Tibial artery (tissue), 4 donors: Measurements from ENCODE around the gene C1orf53.
"Not testable (repeated sequence)": the region's sequence is repeated elsewhere in the genome, so short reads cannot be mapped to it uniquely, and the experiment has no call there.

Experiments used
- DNase-seq, 2 donors: peaks; one replicate each; pipeline ENCODE4 v3.0.0-alpha.2; 2019
- H3K27ac ChIP-seq, 2 donors: fragments of 200-600 bp; sonication (generic) in 1 of 2; 1 replicate in 1 of 2; 2 replicates in 1 of 2; pipeline ENCODE4 v1.5.1; 2018 to 2019; ENCODE audit warnings: mild to moderate bottlenecking in 1 of 2
- H3K27me3 ChIP-seq, 2 donors: fragments of 200-600 bp; sonication (generic) in 1 of 2; one replicate each; pipeline versions ENCODE4 v1.5.1 to v1.6.0; 2016 to 2019
- H3K36me3 ChIP-seq, 3 donors: fragments of 200-600 bp; sonication (generic) in 2 of 3; one replicate each; pipeline ENCODE4 v1.5.1; 2016 to 2019; ENCODE audit warnings: mild to moderate bottlenecking in 2 of 3
- H3K4me1 ChIP-seq, 4 donors: fragments of 200-600 bp; sonication (generic) in 2 of 4; 1 replicate in 3 of 4; 2 replicates in 1 of 4; pipeline ENCODE4 v1.5.1; 2016 to 2019
- H3K4me3 ChIP-seq, 2 donors: fragments of 200-600 bp; sonication (generic) in 1 of 2; 1 replicate in 1 of 2; 2 replicates in 1 of 2; pipeline ENCODE4 v1.5.1; 2018 to 2019; ENCODE audit warnings: mild to moderate bottlenecking in 2 of 2
- H3K9me3 ChIP-seq, 3 donors: fragments of 200-600 bp; sonication (generic) in 1 of 3; one replicate each; pipeline ENCODE4 v1.5.1; 2016 to 2019
- intact Hi-C: fragments of 100-400 bp; cut with DNase I; formaldehyde crosslinking; loops from one replicate; pipeline ENCODE4 v1.15.0; 2023; ENCODE audit warnings: low total_unique reads
- TF ChIP-seq, protein P1 (sequence below), 2 experiments: fragments of 200-600 bp in 1 of 2; fragments of 450-650 bp in 1 of 2; IDR thresholded peaks; one replicate each; pipeline ENCODE4 v1.5.1; 2017 to 2019; ENCODE audit warnings: antibody characterized with exemption in 2 of 2, mild to moderate bottlenecking in 1 of 2, moderate library complexity in 1 of 2

The C1orf53 gene

DNA sequence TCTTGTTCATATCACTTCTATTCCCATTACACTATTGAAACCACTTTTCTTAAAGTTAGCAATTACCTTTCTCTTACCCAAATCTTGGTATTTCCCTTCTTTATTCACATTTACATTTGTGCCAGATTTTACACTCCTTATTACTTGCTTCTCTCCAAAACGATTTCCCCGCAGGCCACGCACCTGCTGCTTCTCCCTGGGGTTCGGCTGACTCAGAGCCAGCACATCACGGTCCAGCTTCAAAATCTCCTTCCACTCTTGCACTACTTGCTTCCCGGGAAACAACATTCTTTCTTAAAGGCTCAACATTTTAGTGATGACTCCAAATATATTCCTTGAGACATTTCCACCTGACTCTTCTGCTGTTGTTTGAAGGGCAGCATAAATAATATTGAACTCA is 35.5 kb downstream of the C1orf53 start:
- Histone ChIP-seq H3K4me3 (no peak overlapping the region), H3K27me3 (peaks cover 0 to 12% of the 10 kb centered on the region in 2 donors), H3K9me3 (no peaks in the 10 kb centered on the region), H3K27ac (no peak overlapping the region), H3K36me3 (no peaks in the 10 kb centered on the region), H3K4me1 (no peaks in the 10 kb centered on the region)
- DNase-seq, result no peak
- intact Hi-C loops, result no loop called here
- TF ChIP-seq, protein P1, sequence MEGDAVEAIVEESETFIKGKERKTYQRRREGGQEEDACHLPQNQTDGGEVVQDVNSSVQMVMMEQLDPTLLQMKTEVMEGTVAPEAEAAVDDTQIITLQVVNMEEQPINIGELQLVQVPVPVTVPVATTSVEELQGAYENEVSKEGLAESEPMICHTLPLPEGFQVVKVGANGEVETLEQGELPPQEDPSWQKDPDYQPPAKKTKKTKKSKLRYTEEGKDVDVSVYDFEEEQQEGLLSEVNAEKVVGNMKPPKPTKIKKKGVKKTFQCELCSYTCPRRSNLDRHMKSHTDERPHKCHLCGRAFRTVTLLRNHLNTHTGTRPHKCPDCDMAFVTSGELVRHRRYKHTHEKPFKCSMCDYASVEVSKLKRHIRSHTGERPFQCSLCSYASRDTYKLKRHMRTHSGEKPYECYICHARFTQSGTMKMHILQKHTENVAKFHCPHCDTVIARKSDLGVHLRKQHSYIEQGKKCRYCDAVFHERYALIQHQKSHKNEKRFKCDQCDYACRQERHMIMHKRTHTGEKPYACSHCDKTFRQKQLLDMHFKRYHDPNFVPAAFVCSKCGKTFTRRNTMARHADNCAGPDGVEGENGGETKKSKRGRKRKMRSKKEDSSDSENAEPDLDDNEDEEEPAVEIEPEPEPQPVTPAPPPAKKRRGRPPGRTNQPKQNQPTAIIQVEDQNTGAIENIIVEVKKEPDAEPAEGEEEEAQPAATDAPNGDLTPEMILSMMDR (IDR thresholded peaks at IDR 0.05), result no peak

DNA sequence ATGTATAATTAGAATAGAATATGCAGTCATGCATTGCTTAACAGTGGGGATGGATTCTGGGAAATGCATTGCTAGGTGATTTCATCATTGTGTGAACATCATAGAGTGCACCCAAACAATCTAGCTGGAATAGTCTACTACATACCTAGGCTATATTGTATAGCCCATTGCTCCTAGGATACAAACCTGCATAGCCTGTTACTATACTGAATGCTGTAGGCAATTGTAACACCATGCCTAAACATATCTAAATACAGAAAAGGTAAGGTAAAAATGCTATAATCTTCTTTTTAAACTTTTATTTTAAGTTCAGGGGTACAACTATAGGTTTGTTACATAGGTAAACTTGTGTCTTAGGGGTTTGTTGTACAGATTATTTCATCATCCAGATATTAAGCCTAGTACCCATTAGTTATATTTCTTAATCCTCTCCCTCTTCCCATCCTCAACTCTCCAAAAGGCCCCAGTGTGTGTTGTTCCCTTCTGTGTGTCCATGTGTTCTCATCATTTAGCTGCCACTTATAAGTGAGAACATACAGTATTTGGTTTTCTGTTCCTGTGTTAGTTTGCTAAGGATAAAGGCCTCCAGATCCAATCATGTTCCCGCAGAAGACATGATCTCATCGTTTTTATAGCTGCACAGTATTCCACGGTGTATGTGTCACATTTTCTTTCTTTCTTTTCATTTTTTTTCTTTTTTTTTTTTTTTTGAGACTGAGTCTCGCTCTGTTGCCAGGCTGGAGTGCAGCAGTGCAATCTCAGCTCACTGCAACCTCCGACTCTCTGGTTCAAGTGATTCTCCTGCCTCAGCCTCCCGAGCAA is 36.9 kb downstream of the C1orf53 start:
- intact Hi-C loops, H3K9me3 ChIP-seq: not testable (repeated sequence)

DNA sequence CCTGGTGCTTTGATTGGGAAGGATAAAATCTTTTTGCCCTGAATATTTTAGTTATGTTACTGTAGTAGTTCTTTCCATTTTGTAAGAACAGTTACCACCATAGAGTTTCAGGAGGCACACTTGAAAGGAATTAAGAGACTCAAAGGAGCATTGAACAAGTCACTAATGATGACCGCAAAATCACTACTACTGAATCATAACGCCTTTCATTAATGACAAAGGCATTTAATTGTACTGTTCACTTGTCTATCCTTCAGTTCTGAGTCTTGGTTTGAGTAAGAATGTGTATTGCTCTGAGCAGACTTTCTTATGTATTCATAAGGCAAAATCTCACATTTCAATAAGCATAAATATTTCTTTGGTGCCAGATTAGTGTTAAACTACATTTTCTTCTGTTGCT is 39.6 kb downstream of the C1orf53 start:
- Histone ChIP-seq H3K4me3 (no peak overlapping the region), H3K4me1 (no peaks in the 10 kb centered on the region), H3K36me3 (no peaks in the 10 kb centered on the region), H3K27ac (no peak overlapping the region), H3K9me3 (no peaks in the 10 kb centered on the region), H3K27me3 (no peaks in the 10 kb centered on the region)
- TF ChIP-seq, protein P1 (IDR thresholded peaks at IDR 0.05), result no peak
- DNase-seq, result no peak
- intact Hi-C loops, result no loop called here

More for the DNA sequence above, 36.9 kb downstream of the C1orf53 start:
- not testable (repeated sequence) for H3K4me3 ChIP-seq, H3K27ac ChIP-seq, H3K36me3 ChIP-seq, H3K4me1 ChIP-seq, DNase-seq, H3K27me3 ChIP-seq

DNA sequence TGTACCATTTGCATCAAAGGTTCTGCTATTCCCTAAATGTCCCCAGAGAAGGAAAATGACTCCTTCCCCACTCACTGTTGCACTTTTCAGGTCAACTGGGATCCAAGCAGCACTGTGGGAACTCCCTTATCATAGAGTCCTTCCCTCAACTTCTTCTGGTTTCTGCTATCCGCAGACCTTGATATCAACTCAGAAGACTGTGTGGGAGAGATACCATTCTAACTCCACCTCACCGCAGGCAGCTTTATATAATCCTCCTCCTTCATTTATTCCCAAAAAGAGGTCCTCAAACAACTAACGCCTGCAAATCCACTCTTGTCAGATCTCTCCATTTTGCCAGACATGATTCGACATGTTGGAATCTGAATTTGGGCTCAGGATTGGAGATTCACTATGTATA is 42.1 kb downstream of the C1orf53 start:
- no peak for DNase-seq
- Histone ChIP-seq H3K27me3 (no peaks in the 10 kb centered on the region), H3K27ac (no peak overlapping the region), H3K9me3 (no peaks in the 10 kb centered on the region), H3K4me3 (no peak overlapping the region), H3K36me3 (no peaks in the 10 kb centered on the region), H3K4me1 (no peaks in the 10 kb centered on the region)
- intact Hi-C loops, result no loop called here
- TF ChIP-seq, protein P1 (IDR thresholded peaks at IDR 0.05), result no peak

DNA sequence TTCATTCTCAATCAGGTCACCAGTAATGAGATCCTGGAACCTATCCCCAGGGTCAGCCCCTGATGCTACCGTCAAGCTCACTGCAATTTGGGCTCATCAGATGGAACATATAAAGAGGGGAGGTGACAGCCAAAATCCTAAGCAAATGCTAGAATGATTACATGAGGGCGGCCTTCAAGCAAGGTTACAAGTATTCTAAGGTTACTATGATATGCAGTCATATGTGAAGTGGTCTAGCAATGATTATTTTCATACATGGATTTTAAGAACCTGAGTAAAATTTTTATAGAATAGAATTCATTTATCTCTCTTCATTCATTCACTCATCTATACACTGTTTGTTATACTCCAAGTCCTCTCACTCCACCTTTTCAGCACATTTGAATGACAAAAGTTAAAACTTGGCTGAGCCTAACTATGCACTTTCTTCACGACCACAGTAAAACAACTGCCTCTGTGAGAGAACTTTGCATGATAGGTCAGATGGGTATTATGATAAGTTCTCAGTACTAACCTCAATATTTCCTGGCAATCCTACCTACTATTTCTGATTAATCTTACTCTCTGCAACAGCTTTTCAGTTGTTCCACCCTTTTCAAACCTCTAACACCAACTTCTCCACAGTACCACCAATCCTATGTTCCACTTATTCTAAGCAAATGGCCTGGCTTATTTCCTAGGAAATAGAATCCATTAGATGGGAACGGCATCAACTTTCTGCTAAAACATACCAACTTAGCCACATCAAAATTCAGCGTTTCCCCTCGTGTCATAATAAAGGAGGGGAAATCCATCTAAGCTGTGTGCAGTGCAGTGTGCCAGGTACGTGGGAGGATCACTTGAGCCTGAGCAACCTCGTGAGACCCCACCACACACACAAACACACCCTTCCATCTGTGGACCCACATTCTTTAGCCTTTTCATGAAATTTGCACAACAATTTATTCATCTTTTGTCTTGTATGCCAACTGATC is 46.8 kb downstream of the C1orf53 start:
- H3K27me3 ChIP-seq, result no peaks in the 10 kb centered on the region
- H3K4me3 ChIP-seq, result no peak overlapping the region
- TF ChIP-seq, protein P1 (IDR thresholded peaks at IDR 0.05), result no peak
- DNase-seq, result no peak
- H3K36me3 ChIP-seq, result no peaks in the 10 kb centered on the region
- intact Hi-C loops, result no loop called here
- H3K27ac ChIP-seq, result no peak overlapping the region
- H3K9me3 ChIP-seq, result no peaks in the 10 kb centered on the region
- H3K4me1 ChIP-seq, result no peaks in the 10 kb centered on the region

DNA sequence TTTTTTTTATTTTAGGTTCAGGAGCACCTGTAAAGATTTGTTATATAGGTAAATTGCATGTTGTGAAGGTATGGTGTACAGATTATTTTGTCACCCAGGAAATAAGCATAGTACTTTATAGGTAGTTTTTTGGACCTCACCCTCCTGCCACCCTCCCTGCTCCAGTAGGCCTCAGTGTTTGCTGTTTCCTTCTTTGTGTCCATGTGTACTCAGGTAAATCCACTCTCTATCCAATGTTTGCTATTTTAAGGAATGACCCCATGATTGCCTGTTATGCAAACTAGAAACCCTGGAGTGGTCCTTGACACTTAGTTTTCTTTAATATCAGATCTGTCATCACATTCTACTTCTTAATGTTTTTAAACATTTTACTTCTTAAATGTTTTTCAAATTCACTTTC is 48.7 kb downstream of the C1orf53 start:
- TF ChIP-seq, protein P1 (IDR thresholded peaks at IDR 0.05), result no peak
- no peaks in the 10 kb centered on the region for H3K4me1 ChIP-seq
- H3K36me3 ChIP-seq, result no peaks in the 10 kb centered on the region
- intact Hi-C loops, result no loop called here
- no peak overlapping the region for H3K4me3 ChIP-seq
- no peak overlapping the region for H3K27ac ChIP-seq
- DNase-seq, result no peak
- no peaks in the 10 kb centered on the region for H3K27me3 ChIP-seq
- no peaks in the 10 kb centered on the region for H3K9me3 ChIP-seq
